ENCODE data around the gene IQSEC1.

- no peak for TF ChIP-seq CTCF (IDR thresholded peaks at IDR 0.05)
- TF ChIP-seq POLR2AphosphoS5 (IDR thresholded peaks at IDR 0.05): no peak
These were observed 25.7 kb downstream of the IQSEC1 start for GRCh38 chr3:13047296-13048165.

Data from sigmoid colon (tissue), 4 donors.